ENCODE results near the gene KRTAP20-1. TPM values are rescaled to one million over a fixed set of nuclear protein-coding genes. Genes with fewer than 3 reads are reported as not detected.

The KRTAP20-1 gene
- not detected for total RNA-seq

DNA sequence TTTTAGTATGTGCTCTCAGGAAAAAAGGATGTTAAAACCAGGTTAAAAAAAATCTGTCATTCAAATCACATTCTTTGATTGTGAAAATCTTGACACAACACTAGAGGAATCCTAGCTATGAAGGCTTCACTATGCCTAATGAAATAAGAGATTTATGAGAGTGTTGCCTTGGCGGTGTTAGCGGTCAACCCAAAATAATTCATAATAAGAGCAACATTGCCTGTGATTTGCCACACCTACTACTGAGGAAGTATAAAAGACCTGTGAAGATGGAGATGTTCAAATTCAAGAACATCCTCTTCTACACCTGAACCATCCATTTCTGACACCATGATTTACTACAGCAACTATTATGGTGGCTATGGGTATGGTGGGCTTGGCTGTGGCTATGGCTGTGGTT is at the start of gene KRTAP20-1:
Gene KRTAP20-1, plus strand, starts transcription at position 301 of the 400 bp plus-strand sequence. Its CDS starts 30 bp downstream, at position 331.
- no peak for TF ChIP-seq CTCF (IDR thresholded peaks at IDR 0.05; ENCODE audit: low read depth)

DNA sequence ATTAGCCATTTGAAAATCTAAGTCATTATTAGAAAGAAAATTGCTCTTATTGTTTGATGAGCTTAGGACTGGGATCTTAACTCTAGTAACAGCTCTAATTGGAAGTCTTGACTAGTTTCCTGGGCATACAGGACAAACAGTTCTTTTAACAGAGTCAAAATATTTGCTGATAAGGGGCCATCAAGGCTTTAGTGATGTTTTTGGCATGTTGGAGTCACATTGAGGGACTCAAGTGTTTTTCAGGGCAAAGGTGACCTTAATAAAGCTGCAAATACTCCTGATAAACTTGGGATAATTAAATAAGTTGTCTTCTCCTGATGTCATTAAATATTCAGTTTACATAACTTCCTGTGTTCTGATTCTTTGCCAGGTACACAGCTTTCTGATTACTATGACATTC is 48.6 kb upstream of the KRTAP20-1 start:
- TF ChIP-seq CTCF (IDR thresholded peaks at IDR 0.05; ENCODE audit: low read depth): no peak

DNA sequence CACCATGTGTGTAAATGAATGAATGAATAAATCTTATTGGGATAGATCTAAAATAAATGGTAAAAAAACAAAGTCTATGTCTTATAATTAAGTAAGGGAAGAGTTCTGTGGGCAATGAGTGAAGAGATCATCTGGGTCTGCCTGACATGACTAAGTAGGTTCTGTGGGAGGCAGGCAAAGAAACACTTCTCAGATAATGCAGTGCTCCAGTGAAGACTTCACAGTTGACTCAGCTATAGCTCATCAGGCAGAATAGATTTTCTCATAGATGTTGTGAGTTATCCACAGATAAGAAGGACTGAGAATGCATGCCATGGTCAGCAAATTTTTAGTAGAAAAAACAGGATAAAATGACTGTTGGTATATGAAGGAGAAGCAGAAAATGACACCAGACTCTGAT is 38.5 kb upstream of the KRTAP20-1 start:
- no peak for TF ChIP-seq CTCF (IDR thresholded peaks at IDR 0.05; ENCODE audit: low read depth)

DNA sequence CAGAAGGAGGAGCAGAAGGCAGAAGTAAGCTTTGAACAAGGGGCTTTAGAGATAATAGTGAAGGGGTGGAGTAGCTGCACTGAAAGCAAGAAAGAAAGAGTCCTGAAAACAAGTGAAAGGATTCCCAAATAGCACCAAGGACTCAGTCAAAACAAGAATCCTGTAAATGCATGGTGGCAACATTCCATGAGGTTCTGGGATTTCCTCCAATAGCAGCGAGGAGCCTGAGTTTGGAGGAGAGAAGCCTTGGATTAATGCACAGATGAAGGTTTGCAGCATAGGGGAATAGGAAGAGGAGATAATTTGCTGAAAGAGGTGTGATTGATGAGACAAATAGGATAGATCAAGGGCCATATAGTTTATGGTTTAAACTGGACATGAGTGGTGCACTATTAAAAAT is 36.9 kb upstream of the KRTAP20-1 start:
- no peak for TF ChIP-seq CTCF (IDR thresholded peaks at IDR 0.05; ENCODE audit: low read depth)

- no peak for TF ChIP-seq CTCF (IDR thresholded peaks at IDR 0.05; ENCODE audit: low read depth)
These were observed 36.1 kb upstream of the KRTAP20-1 start for GRCh38 chr21:30580132-30580531.

- no peak for TF ChIP-seq CTCF (IDR thresholded peaks at IDR 0.05; ENCODE audit: low read depth)
These were observed 33.4 kb upstream of the KRTAP20-1 start for GRCh38 chr21:30582870-30583269.

DNA sequence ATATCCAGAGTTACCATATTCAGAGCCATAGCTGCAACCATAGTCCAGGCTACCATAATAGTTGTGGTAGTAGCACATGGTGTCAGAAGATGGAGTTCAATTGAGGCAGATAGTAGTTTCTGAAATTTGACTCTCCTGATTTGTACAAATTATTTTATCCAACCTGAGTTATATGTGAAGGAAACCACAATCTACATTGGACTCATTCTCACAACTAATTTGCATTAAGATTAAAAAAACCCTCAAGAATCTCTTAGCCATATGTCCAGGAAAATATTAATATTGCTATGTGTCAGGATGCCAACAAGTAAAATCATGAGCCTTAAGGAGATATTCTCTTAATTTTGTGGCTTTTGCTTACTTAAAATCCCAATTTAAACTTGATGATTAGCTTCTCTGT is 25.9 kb upstream of the KRTAP20-1 start, which contains the start of gene KRTAP22-2:
Gene KRTAP22-2, minus strand, starts transcription at position 101 of the 400 bp plus-strand sequence.
- no peak for TF ChIP-seq CTCF (IDR thresholded peaks at IDR 0.05; ENCODE audit: low read depth)

All from subcutaneous adipose tissue (tissue), 4 donors.